Esophagus muscularis mucosa (tissue), 4 donors: ENCODE data around the gene ASB16. TPM values are rescaled to one million over a fixed set of nuclear protein-coding genes. Genes with fewer than 3 reads are reported as not detected.
"Not testable (repeated sequence)": the region's sequence is repeated elsewhere in the genome, so short reads cannot be mapped to it uniquely, and the experiment has no call there.

Source experiments
- DNase-seq: peaks from one replicate; pipeline ENCODE4 v3.0.0-alpha.2; 2017; ENCODE audit errors: extremely low spot score
- H3K27ac ChIP-seq, 4 donors: fragments of 200-600 bp; sonication (generic); replicated peaks in 1 of 4; 1 replicate in 3 of 4; 2 replicates in 1 of 4; pipeline ENCODE4 v1.5.1; 2016 to 2019; ENCODE audit warnings: mild to moderate bottlenecking in 1 of 4
- H3K27me3 ChIP-seq, 4 donors: fragments of 200-600 bp; sonication (generic); one replicate each; pipeline versions ENCODE4 v1.5.1 to v1.6.0; 2016 to 2019
- H3K36me3 ChIP-seq, 4 donors: fragments of 200-600 bp; sonication (generic); one replicate each; pipeline ENCODE4 v1.5.1; 2016 to 2019
- H3K4me1 ChIP-seq, 4 donors: fragments of 200-600 bp; sonication (generic); one replicate each; pipeline ENCODE4 v1.5.1; 2016 to 2019
- H3K4me3 ChIP-seq, 4 donors: fragments of 200-600 bp; sonication (generic); 1 replicate in 2 of 4; 2 replicates in 2 of 4; pipeline ENCODE4 v1.5.1; 2016 to 2019; ENCODE audit warnings: mild to moderate bottlenecking in 4 of 4, moderate library complexity in 1 of 4
- H3K9me3 ChIP-seq, 4 donors: fragments of 200-600 bp; sonication (generic); 1 replicate in 3 of 4; 2 replicates in 1 of 4; pipeline ENCODE4 v1.5.1; 2016 to 2019
- CTCF ChIP-seq, 3 experiments: fragments of 200-600 bp in 2 of 3; fragments of 450-650 bp in 1 of 3; sonication (generic) in 2 of 3; IDR thresholded peaks; one replicate each; pipeline ENCODE4 v1.5.1; 2017 to 2019; ENCODE audit warnings: antibody characterized with exemption in 3 of 3, mild to moderate bottlenecking in 2 of 3, moderate library complexity in 1 of 3
- EP300 ChIP-seq: sonication (generic); formaldehyde crosslinking; IDR thresholded peaks from one replicate; pipeline ENCODE4 v1.6.1; 2017; ENCODE audit warnings: antibody characterized with exemption
- POLR2A ChIP-seq: fragments of 450-650 bp; IDR thresholded peaks from one replicate; pipeline ENCODE4 v1.6.1; 2017; ENCODE audit warnings: antibody characterized with exemption, moderate library complexity, mild to moderate bottlenecking, low read depth
- POLR2AphosphoS5 ChIP-seq, 2 donors: sonication (generic); formaldehyde crosslinking; IDR thresholded peaks; one replicate each; pipeline ENCODE4 v1.6.1; 2017; ENCODE audit warnings: antibody characterized with exemption in 2 of 2
- WGBS: methylation state at CpG from one replicate; pipeline ENCODE4 v1.1.5; 2018; 5-methylcytosine and 5-hydroxymethylcytosine counted together
- intact Hi-C: fragments of 100-400 bp; cut with DNase I; formaldehyde crosslinking; loops from one replicate; pipeline ENCODE4 v1.15.1; 2023
- total RNA-seq, 4 donors: library from RNA; depleted of rRNA; stranded (reverse); fragments of >200 nt; gene quantifications; one replicate each; pipeline versions ENCODE4 v1.1.0 to v1.2.1, GENCODE V29; 2016

ASB16 gene
- total RNA-seq, 4 donors from 2014 or later: 3.3 to 10.8 (median 6.0) TPM

DNA sequence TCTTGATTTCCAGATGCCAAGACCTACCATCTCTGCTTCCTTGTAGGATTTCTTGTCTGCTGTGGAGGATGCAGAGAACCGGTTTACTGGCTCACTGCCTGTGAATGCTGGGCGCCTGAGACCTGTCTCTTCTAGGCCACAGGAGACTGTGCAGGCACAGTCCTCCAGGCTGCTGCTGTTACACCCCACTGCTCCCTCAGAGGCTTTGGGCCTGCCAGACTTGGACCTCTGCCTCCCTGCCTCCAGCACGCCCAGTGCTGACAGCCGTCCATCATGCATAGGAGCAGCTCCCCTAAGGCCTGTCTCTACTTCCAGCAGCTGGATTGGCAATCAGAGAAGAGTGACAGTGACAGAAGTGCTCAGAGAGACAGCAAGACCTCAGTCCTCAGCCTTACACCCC lies 22.7 kb upstream of the ASB16 start:
- DNase-seq: no peak
- H3K9me3 ChIP-seq: no peaks in the 10 kb centered on the region
- no peak overlapping the region for H3K27ac ChIP-seq
- no peaks in the 10 kb centered on the region for H3K27me3 ChIP-seq
- peaks cover 19 to 59% (median 34%) of the 10 kb centered on the region in 4 donors for H3K4me1 ChIP-seq
- no peak for TF ChIP-seq POLR2AphosphoS5 (IDR thresholded peaks at IDR 0.05)
- TF ChIP-seq CTCF (IDR thresholded peaks at IDR 0.05): no peak
- no peak for TF ChIP-seq POLR2A
- TF ChIP-seq EP300: no peak
- H3K4me3 ChIP-seq: no peak overlapping the region
- WGBS: 88% methylated on average over 3 of the region's 4 CpGs
- peaks cover 0 to 10% (median 3%) of the 10 kb centered on the region in 4 donors for H3K36me3 ChIP-seq
- intact Hi-C loops: loop anchor here (10.0 kb wide), 1 partner anchor 243 kb away; the partner anchor contains the start of gene MPP2

- H3K4me1 ChIP-seq: peaks cover 15 to 48% (median 24%) of the 10 kb centered on the region in 4 donors
- H3K4me3 ChIP-seq, DNase-seq, H3K27ac ChIP-seq, H3K27me3 ChIP-seq, H3K9me3 ChIP-seq: not testable (repeated sequence)
- WGBS: 97% methylated on average over 3 of the region's 3 CpGs
- intact Hi-C loops: loop anchor here (10.0 kb wide), 1 partner anchor 244 kb away; the partner anchor contains the start of gene MPP2
- peaks cover 0 to 13% (median 3%) of the 10 kb centered on the region in 4 donors for H3K36me3 ChIP-seq
Observed at GRCh38 chr17:44149066-44149465, 21.4 kb upstream of the ASB16 start.

DNA sequence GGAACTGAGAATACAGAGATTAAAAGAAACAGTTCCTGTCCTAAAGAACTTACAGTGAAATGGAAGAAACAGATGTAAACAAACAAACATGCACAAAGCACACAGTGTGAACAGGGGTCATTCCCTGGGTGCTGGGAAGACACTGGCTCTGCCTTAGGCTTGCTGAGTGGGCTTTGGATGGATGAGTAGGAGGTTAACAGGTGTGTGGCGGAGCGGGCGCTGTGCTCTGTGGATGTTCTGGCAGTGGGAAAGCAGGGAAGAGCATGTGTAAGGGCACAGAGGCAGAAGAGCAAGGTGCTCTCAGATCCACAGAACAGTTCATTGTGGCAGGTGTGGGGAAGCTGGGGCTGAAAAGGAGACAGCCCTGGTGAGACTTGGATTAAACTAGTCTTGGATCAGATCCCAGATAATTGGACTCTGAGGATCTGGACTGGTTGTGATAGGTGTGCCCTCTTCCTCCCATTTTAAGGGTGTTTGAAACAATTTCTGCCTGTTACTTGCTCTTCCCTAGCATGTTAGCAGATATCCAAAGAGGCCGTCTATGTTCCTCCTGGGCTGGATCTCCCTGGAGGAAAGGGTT lies 20.7 kb upstream of the ASB16 start:
- Histone ChIP-seq H3K27ac (no peak overlapping the region), H3K4me3 (no peak overlapping the region), H3K9me3 (no peaks in the 10 kb centered on the region), H3K27me3 (no peaks in the 10 kb centered on the region), H3K36me3 (peaks cover 0 to 13% (median 3%) of the 10 kb centered on the region in 4 donors), H3K4me1 (peaks cover 8 to 41% (median 21%) of the 10 kb centered on the region in 4 donors)
- no peak for DNase-seq
- intact Hi-C loops: loop anchor here (10.0 kb wide), 1 partner anchor 245 kb away; the partner anchor contains the start of gene MPP2
- 84% methylated on average over 4 of the region's 4 CpGs for WGBS
- TF ChIP-seq POLR2AphosphoS5 (IDR thresholded peaks at IDR 0.05): no peak
- no peak for TF ChIP-seq POLR2A
- no peak for TF ChIP-seq EP300
- TF ChIP-seq CTCF (IDR thresholded peaks at IDR 0.05): no peak

DNA sequence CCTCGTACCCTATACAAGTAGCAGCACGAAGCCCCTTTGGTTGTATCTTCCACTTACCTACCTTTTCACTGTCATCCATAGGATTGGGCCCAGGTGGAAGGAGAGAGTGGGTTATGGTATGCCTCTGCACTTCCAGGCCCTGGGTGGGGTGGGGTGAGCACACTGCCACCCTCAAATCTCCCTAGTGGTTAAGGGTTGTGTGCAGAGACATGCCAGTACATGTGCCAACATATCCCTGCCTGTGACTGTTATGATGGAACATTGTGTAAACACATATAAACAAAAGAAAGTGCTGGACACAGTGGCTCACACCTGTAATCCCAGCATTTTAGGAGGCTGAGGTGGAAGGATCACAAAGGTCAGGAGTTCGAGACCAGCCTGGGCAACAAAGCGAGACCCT lies 17.6 kb upstream of the ASB16 start:
- peaks cover 0 to 14% (median 1%) of the 10 kb centered on the region in 4 donors for H3K4me1 ChIP-seq
- no peak for TF ChIP-seq EP300
- no peak for TF ChIP-seq CTCF (IDR thresholded peaks at IDR 0.05)
- no peak for TF ChIP-seq POLR2AphosphoS5 (IDR thresholded peaks at IDR 0.05)
- no peak for TF ChIP-seq POLR2A
- peaks cover 0 to 17% (median 3%) of the 10 kb centered on the region in 4 donors for H3K36me3 ChIP-seq
- no peak overlapping the region for H3K27ac ChIP-seq
- intact Hi-C loops: no loop called here
- H3K9me3 ChIP-seq: no peaks in the 10 kb centered on the region
- 96% methylated on average over 4 of the region's 4 CpGs for WGBS
- DNase-seq: no peak
- H3K4me3 ChIP-seq: no peak overlapping the region
- no peaks in the 10 kb centered on the region for H3K27me3 ChIP-seq

DNA sequence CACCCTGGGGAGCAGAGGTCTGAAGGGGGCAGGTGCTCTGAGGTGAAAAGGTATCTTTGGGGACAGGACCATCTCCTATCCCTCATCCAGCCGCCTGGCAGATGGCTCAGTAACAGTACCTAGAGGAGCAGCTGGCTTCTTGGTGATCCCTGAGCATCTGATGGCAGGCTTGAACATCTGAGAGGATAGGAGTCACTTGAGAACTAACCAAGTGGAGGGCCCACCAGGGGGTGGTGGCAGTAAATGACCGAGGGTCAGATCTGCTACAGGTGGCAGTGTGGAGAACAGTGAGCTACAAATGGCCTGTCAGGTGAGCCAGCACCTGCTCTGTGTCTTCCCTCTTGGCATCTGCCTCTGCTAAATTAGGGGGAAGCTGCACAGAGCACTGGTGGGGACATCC lies 15.0 kb upstream of the ASB16 start:
- 89% methylated on average over 2 of the region's 2 CpGs for WGBS

More for the DNA sequence above, 15.0 kb upstream of the ASB16 start:
- no peak overlapping the region for H3K27ac ChIP-seq
- no peaks in the 10 kb centered on the region for H3K9me3 ChIP-seq
- intact Hi-C loops: no loop called here
- peaks cover 0 to 12% (median 0%) of the 10 kb centered on the region in 4 donors for H3K36me3 ChIP-seq
- no peak overlapping the region for H3K4me3 ChIP-seq
- no peaks in the 10 kb centered on the region for H3K27me3 ChIP-seq
- TF ChIP-seq CTCF (IDR thresholded peaks at IDR 0.05) (no peak), EP300 (no peak), POLR2A (no peak), POLR2AphosphoS5 (IDR thresholded peaks at IDR 0.05) (no peak)
- peaks cover 0 to under 1% (median 0%) of the 10 kb centered on the region in 4 donors for H3K4me1 ChIP-seq
- no peak for DNase-seq
